Measurements from ENCODE around the gene MAST4. TPM values are rescaled to one million over a fixed set of nuclear protein-coding genes. Genes with fewer than 3 reads are reported as not detected.

MAST4 gene
- total and polyA plus RNA-seq, 2 of the 4 experiments (the other 2 are of a cell fraction), result 4.8 to 6.8 TPM

GRCh38 chr5:66985417-66985816 lies 389.2 kb downstream of the MAST4 start:
- H2BK120ac ChIP-seq (ENCODE audit: low read depth, low read length), result no peak overlapping the region
- BruUV-seq (replicated peaks), result no TSS peak
- no peak overlapping the region for H3K9ac ChIP-seq (ENCODE audit: low read depth, low read length)
- no peak overlapping the region for H3K4ac ChIP-seq (ENCODE audit: low read depth, low read length)
- dilution Hi-C loops (cut with HindIII; ENCODE audit: low sequenced_read_pairs, unreplicated experiment) (no loop called here), in situ Hi-C loops (cut with MboI; ENCODE audit: low sequenced_read_pairs) (no loop called here), intact Hi-C loops (cut with micrococcal nuclease) (no loop called here)
- H4K20me1 ChIP-seq (ENCODE audit: insufficient read depth, low read length), result no peaks in the 10 kb centered on the region
- H3K27ac ChIP-seq (ENCODE audit: insufficient read depth, low read length), result no peak overlapping the region
- no peak for DNase-seq
- H2BK20ac ChIP-seq (ENCODE audit: low read depth, low read length), result no peak overlapping the region
- H3K27me3 ChIP-seq (ENCODE audit: control insufficient read depth, insufficient read depth, low read length), result no peaks in the 10 kb centered on the region
- ChIA-PET CTCF (interaction anchor here (0.6 to 1.0 kb wide), 2 partner anchors 13 to 31 kb away, joined by 3 to 4 read pairs; no protein-coding TSS in a partner anchor), POLR2A (ENCODE audit: unreplicated experiment) (no interaction called here)
- H3K79me1 ChIP-seq (ENCODE audit: low read depth in 1 of 2, low read length in 2 of 2), result no peaks in the 10 kb centered on the region
- TF ChIP-seq RCOR1 (IDR thresholded peaks at IDR 0.05; ENCODE audit: insufficient replicate concordance, low read length) (no peak), MAZ (IDR thresholded peaks at IDR 0.05; ENCODE audit: borderline replicate concordance, low read depth, low read length) (no peak), MXI1 (IDR thresholded peaks at IDR 0.05; ENCODE audit: borderline replicate concordance, low read depth, low read length) (no peak), BHLHE40 (IDR thresholded peaks at IDR 0.05; ENCODE audit: low read depth, low read length) (no peak), CTCF (conservative IDR thresholded peaks at IDR 0.05; ENCODE audit: low read depth, low read length) (no peak), FOS (IDR thresholded peaks at IDR 0.05; ENCODE audit: low read depth, low read length) (no peak), SMC3 (IDR thresholded peaks at IDR 0.05; ENCODE audit: low read depth, low read length) (no peak), ELK1 (IDR thresholded peaks at IDR 0.05; ENCODE audit: borderline replicate concordance, low read depth, low read length) (no peak), MAFK (IDR thresholded peaks at IDR 0.05; ENCODE audit: low read depth, low read length) (no peak), CEBPB (IDR thresholded peaks at IDR 0.05; ENCODE audit: low read depth, low read length) (no peak), RFX5 (IDR thresholded peaks at IDR 0.05; ENCODE audit: low read depth, low read length) (no peak), CHD1 (IDR thresholded peaks at IDR 0.05; ENCODE audit: low read depth, low read length) (no peak), RAD21 (IDR thresholded peaks at IDR 0.05; ENCODE audit: low read length) (no peak)
- no peak for ATAC-seq (ENCODE audit: low read depth)
- 100% methylated on average over 1 of the region's 3 CpGs; no CpG with 5 or more reads in 1 of the 2 experiments for WGBS, 2 experiments (ENCODE audit: extremely low coverage in 2 of 2, insufficient read length in 1 of 2)
- H3K9me3 ChIP-seq (ENCODE audit: control insufficient read depth, insufficient read depth, low read length), result no peaks in the 10 kb centered on the region
- no peak overlapping the region for H3K4me2 ChIP-seq (ENCODE audit: low read depth, low read length)
- no peak overlapping the region for H2BK5ac ChIP-seq (ENCODE audit: low read depth, low read length, poor library complexity, severe bottlenecking)
- H2BK15ac ChIP-seq (ENCODE audit: low read depth, low read length), result no peak overlapping the region
- H3K4me3 ChIP-seq (ENCODE audit: insufficient read depth, low read depth, low read length), result no peak overlapping the region
- no peak overlapping the region for H2AK5ac ChIP-seq (ENCODE audit: low read depth, low read length)
- H3K9me1 ChIP-seq (ENCODE audit: insufficient read depth, low read length), result peaks cover 7% of the 10 kb centered on the region; the same call in 1 of the 2 replicates
- no peak overlapping the region for H3K56ac ChIP-seq (ENCODE audit: extremely low read depth, insufficient read depth, low read length)
- H3K4me1 ChIP-seq (ENCODE audit: control insufficient read depth, insufficient read depth, low read length), result peaks cover 6% of the 10 kb centered on the region
- no peaks in the 10 kb centered on the region for H3K36me3 ChIP-seq (ENCODE audit: control insufficient read depth, insufficient read depth, low read length)
- no peak overlapping the region for H3K23ac ChIP-seq (ENCODE audit: low read depth, low read length)
- no peak overlapping the region for H4K91ac ChIP-seq (ENCODE audit: insufficient read depth, low read depth, low read length)
- H2AFZ ChIP-seq (replicated peaks; ENCODE audit: low read length, poor library complexity), result no peak overlapping the region
- no peak overlapping the region for H3K14ac ChIP-seq (replicated peaks; ENCODE audit: low read depth, low read length)
- H4K8ac ChIP-seq (ENCODE audit: low read depth in 2 of 2, low read length in 2 of 2), result no peak overlapping the region
- H4K5ac ChIP-seq (ENCODE audit: low read depth, low read length), result no peak overlapping the region
- no peak overlapping the region for H3K18ac ChIP-seq (ENCODE audit: low read depth, low read length)
- no peak overlapping the region for H2AK9ac ChIP-seq (replicated peaks; ENCODE audit: low read depth, low read length, poor library complexity)

Measured in IMR-90 (cell line).